Smooth muscle cell (in vitro differentiated cells): ENCODE measurements around the gene MAPKAP1. TPM values are rescaled to one million over a fixed set of nuclear protein-coding genes. Genes with fewer than 3 reads are reported as not detected.

ENCODE experiments used
- DNase-seq: peaks from one replicate; lab custom pipeline; 2025; ENCODE audit not compliant: unreplicated experiment; lab: John Stamatoyannopoulos, UW
- H2AFZ ChIP-seq: fragments of 200-600 bp; sonication (generic); 2 replicates; pipeline ENCODE4 v1.6.0; 2016; ENCODE audit warnings: antibody characterized with exemption, low read depth, mild to moderate bottlenecking
- H3F3A ChIP-seq: fragments of 200-600 bp; sonication (generic); 2 replicates; pipeline ENCODE4 v1.6.0; 2017; ENCODE audit warnings: antibody characterized with exemption, low read depth
- H3K27ac ChIP-seq: fragments of 200-600 bp; sonication (generic); 2 replicates; pipeline ENCODE4 v1.5.1; 2016; ENCODE audit warnings: low read depth, mild to moderate bottlenecking
- H3K27me3 ChIP-seq: fragments of 200-600 bp; sonication (generic); 2 replicates; pipeline ENCODE4 v1.6.1; 2016; ENCODE audit warnings: low read depth, mild to moderate bottlenecking
- H3K36me3 ChIP-seq: fragments of 200-600 bp; sonication (generic); 2 replicates; pipeline ENCODE4 v1.5.1; 2016; ENCODE audit warnings: low read depth
- H3K4me1 ChIP-seq: fragments of 200-600 bp; sonication (generic); 2 replicates; pipeline ENCODE4 v1.5.1; 2016; ENCODE audit warnings: low read depth
- H3K4me2 ChIP-seq: fragments of 200-600 bp; sonication (generic); 2 replicates; pipeline ENCODE4 v1.6.0; 2016; ENCODE audit warnings: mild to moderate bottlenecking
- H3K4me3 ChIP-seq: fragments of 200-600 bp; sonication (generic); 2 replicates; pipeline ENCODE4 v1.5.1; 2016; ENCODE audit warnings: mild to moderate bottlenecking
- H3K79me2 ChIP-seq: fragments of 200-600 bp; sonication (generic); 2 replicates; pipeline ENCODE4 v1.6.0; 2016; ENCODE audit warnings: low read depth, mild to moderate bottlenecking
- H3K9ac ChIP-seq: fragments of 200-600 bp; sonication (generic); 2 replicates; pipeline ENCODE4 v1.6.0; 2016; ENCODE audit warnings: low read depth
- H3K9me3 ChIP-seq: fragments of 200-600 bp; sonication (generic); replicated peaks from 2 replicates; pipeline ENCODE4 v1.5.1; 2016; ENCODE audit warnings: low read depth
- H4K20me1 ChIP-seq: fragments of 200-600 bp; sonication (generic); 2 replicates; pipeline ENCODE4 v1.6.0; 2016; ENCODE audit warnings: low read depth
- CTCF ChIP-seq: fragments of 200-600 bp; sonication (generic); IDR thresholded peaks from 2 replicates; pipeline ENCODE4 v1.5.1; 2017; ENCODE audit warnings: borderline replicate concordance, mild to moderate bottlenecking, antibody characterized with exemption; ENCODE audit not compliant: insufficient read depth, poor library complexity, severe bottlenecking
- WGBS: methylation state at CpG from one replicate; pipeline ENCODE4 v1.1.7; 2016; ENCODE audit warnings: low lambda C conversion rate; 5-methylcytosine and 5-hydroxymethylcytosine counted together
- polyA plus RNA-seq: library from polyadenylated mRNA; unstranded; fragments of >200 nt; fragmentation: Nextera tagmentation; extraction: Ambion mirVana; gene quantifications from 2 replicates; pipeline ENCODE4 v1.2.1, GENCODE V29; 2016
- total RNA-seq: library from RNA; depleted of rRNA; stranded (reverse); fragments of >200 nt; gene quantifications from 2 replicates; pipeline ENCODE4 v1.2.3, GENCODE V29; 2014

Gene MAPKAP1
- total and polyA plus RNA-seq, 2 experiments from 2014 or later = 50.1 to 74.5 TPM

- TF ChIP-seq CTCF = no peak
- Histone ChIP-seq H3K27me3 (no peaks in the 10 kb centered on the region), H3K9ac (no peak overlapping the region), H3F3A (no peaks in the 10 kb centered on the region), H3K4me1 (no peaks in the 10 kb centered on the region), H3K9me3 (no peaks in the 10 kb centered on the region), H3K27ac (no peak overlapping the region), H3K36me3 (no peaks in the 10 kb centered on the region), H4K20me1 (peaks cover 48% of the 10 kb centered on the region), H3K79me2 (peaks cover 24% of the 10 kb centered on the region), H2AFZ (no peak overlapping the region), H3K4me2 (no peak overlapping the region), H3K4me3 (no peak overlapping the region)
- no peak for DNase-seq
- WGBS = 95% methylated on average over 4 of the region's 4 CpGs
These were observed 68.0 kb downstream of the MAPKAP1 start for GRCh38 chr9:125639057-125639456.

- Histone ChIP-seq H3K27me3 (no peaks in the 10 kb centered on the region), H3F3A (no peaks in the 10 kb centered on the region), H3K9ac (no peak overlapping the region), H3K27ac (no peak overlapping the region), H4K20me1 (peaks cover 55% of the 10 kb centered on the region), H2AFZ (no peak overlapping the region), H3K36me3 (no peaks in the 10 kb centered on the region), H3K4me1 (peaks cover under 1% of the 10 kb centered on the region), H3K9me3 (no peaks in the 10 kb centered on the region), H3K4me3 (no peak overlapping the region), H3K79me2 (peaks cover 30% of the 10 kb centered on the region), H3K4me2 (no peak overlapping the region)
- 95% methylated on average over 7 of the region's 7 CpGs for WGBS
- DNase-seq = no peak
- TF ChIP-seq CTCF = no peak
These were observed 68.6 kb downstream of the MAPKAP1 start for GRCh38 chr9:125638239-125639045.

GRCh38 chr9:125637241-125637640 is 69.8 kb downstream of the MAPKAP1 start:
- DNase-seq = no peak
- Histone ChIP-seq H2AFZ (no peak overlapping the region), H3K36me3 (no peaks in the 10 kb centered on the region), H3K9me3 (no peaks in the 10 kb centered on the region), H3K4me2 (no peak overlapping the region), H3F3A (peaks cover 4% of the 10 kb centered on the region), H3K4me3 (no peak overlapping the region), H3K9ac (no peak overlapping the region), H3K27me3 (no peaks in the 10 kb centered on the region), H4K20me1 (peaks cover 67% of the 10 kb centered on the region), H3K27ac (no peak overlapping the region), H3K4me1 (peaks cover 7% of the 10 kb centered on the region), H3K79me2 (peaks cover 33% of the 10 kb centered on the region)
- 99% methylated on average over 2 of the region's 2 CpGs for WGBS
- no peak for TF ChIP-seq CTCF

- Histone ChIP-seq H3K9me3 (no peaks in the 10 kb centered on the region), H2AFZ (no peak overlapping the region), H3K9ac (no peak overlapping the region), H3K27ac (no peak overlapping the region), H3K4me1 (peaks cover 7% of the 10 kb centered on the region), H3K4me2 (no peak overlapping the region), H3K79me2 (peaks cover 28% of the 10 kb centered on the region), H3K27me3 (no peaks in the 10 kb centered on the region), H3F3A (peaks cover 4% of the 10 kb centered on the region), H3K36me3 (no peaks in the 10 kb centered on the region), H3K4me3 (no peak overlapping the region), H4K20me1 (peaks cover 71% of the 10 kb centered on the region)
- WGBS = 80% methylated on average over 2 of the region's 2 CpGs
- no peak for TF ChIP-seq CTCF
- DNase-seq = no peak
These were observed 71.1 kb downstream of the MAPKAP1 start for GRCh38 chr9:125635888-125636287.
